ENCODE data around the gene FDX2.

GRCh38 chr19:10318807-10319682 is 3.2 kb upstream of the FDX2 start:
- TF ChIP-seq SUZ12 (IDR thresholded peaks at IDR 0.05; ENCODE audit: low read length) = no peak
- no peak for TF ChIP-seq CTCF (IDR thresholded peaks at IDR 0.05; ENCODE audit: control extremely low read depth in 1 of 3, insufficient read depth in 1 of 3, low read depth in 1 of 3, low read length in 3 of 3)
- no peak for TF ChIP-seq EZH2 (IDR thresholded peaks at IDR 0.05; ENCODE audit: low read depth, low read length, severe bottlenecking)
- TF ChIP-seq SIN3A (conservative IDR thresholded peaks at IDR 0.05 in 1 of 2, IDR thresholded peaks at IDR 0.05 in 1 of 2; ENCODE audit: low read depth in 1 of 2, low read length in 2 of 2) = no peak
- no peak for TF ChIP-seq ZNF274 (IDR thresholded peaks at IDR 0.05; ENCODE audit: borderline replicate concordance, extremely low read depth, low read length)
- no peak for TF ChIP-seq CREB1 (IDR thresholded peaks at IDR 0.05)
- TF ChIP-seq KDM4A (IDR thresholded peaks at IDR 0.05; ENCODE audit: low read depth, low read length, severe bottlenecking) = no peak
